ENCODE measurements around the gene GORAB. TPM values are rescaled to one million over a fixed set of nuclear protein-coding genes. Genes with fewer than 3 reads are reported as not detected.

GORAB gene
- total and polyA plus RNA-seq, 2 donors (not counting 3 experiments of a cell fraction or from before 2014, with no cell fraction given), result 4.4 to 6.4 TPM

DNA sequence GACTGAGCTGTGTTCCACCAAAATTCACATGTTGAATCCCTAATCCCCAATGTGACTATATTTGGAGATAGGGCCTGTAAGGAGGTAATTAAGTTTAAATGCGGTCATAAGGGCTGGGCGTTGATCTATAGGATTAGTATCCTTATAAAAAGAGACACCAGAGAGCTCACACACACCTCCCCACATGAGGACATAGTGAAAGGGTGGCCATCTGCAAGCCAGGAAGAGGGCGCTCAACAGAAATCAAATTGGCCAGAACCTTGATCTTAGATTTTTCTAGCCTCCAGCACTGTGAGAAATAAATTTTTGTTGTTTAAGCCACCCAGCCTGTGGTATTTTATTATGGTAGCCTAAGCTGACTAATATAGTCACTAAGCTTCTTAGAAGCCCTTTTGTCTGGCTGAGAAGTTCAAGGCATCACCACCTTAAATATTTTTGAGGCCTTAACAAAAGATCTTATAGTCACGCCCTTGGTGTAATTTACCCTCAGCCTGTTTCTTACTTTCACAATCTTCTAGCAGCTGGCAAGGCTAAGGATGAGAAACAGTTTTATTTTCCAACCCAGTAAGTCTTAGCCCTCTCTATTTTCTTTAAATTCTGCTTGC, 28.8 kb downstream of the GORAB start:
- no peak overlapping the region for H3K27ac ChIP-seq (ENCODE audit: insufficient read depth, low read depth, low read length)
- CTCF ChIA-PET, result no interaction called here
- dilution Hi-C loops (cut with MboI; ENCODE audit: extremely low pct_ligation_motif_present, low sequenced_read_pairs), result no loop called here

More for the DNA sequence above, 28.8 kb downstream of the GORAB start:
- H3K4me3 ChIP-seq (replicated peaks in 1 of 3; ENCODE audit: insufficient read depth in 1 of 3, low read depth in 1 of 3, low read length in 3 of 3), result no peak overlapping the region
- H3K4me1 ChIP-seq (ENCODE audit: control insufficient read depth, extremely low read depth, insufficient read depth, low read length), result peaks cover 21% of the 10 kb centered on the region
- no peaks in the 10 kb centered on the region for H3K9me1 ChIP-seq (replicated peaks; ENCODE audit: control insufficient read depth, extremely low read depth, insufficient read depth, low read length)
- POLR2A ChIA-PET, result no interaction called here
- no peaks in the 10 kb centered on the region for H3K9me3 ChIP-seq (replicated peaks; ENCODE audit: control insufficient read depth, insufficient read depth, low read length)
- TF ChIP-seq FOS (IDR thresholded peaks at IDR 0.05; ENCODE audit: borderline replicate concordance, insufficient read depth, low read length) (no peak), GATA2 (IDR thresholded peaks at IDR 0.05; ENCODE audit: insufficient read depth, insufficient read length, low read depth, low read length) (no peak), CTCF (IDR thresholded peaks at IDR 0.05; ENCODE audit: extremely low read depth in 1 of 2, insufficient read depth in 1 of 2, low read depth in 1 of 2, low read length in 2 of 2) (no peak), POLR2AphosphoS5 (IDR thresholded peaks at IDR 0.05; ENCODE audit: insufficient read depth, low read depth, low read length) (no peak), MYC (IDR thresholded peaks at IDR 0.05; ENCODE audit: low read depth, low read length) (no peak), POLR2A (IDR thresholded peaks at IDR 0.05; ENCODE audit: low read depth, low read length) (no peak), EZH2 (IDR thresholded peaks at IDR 0.05; ENCODE audit: borderline replicate concordance, low read depth, low read length, severe bottlenecking) (no peak), JUN (IDR thresholded peaks at IDR 0.05; ENCODE audit: borderline replicate concordance, insufficient read depth, insufficient read length, low read depth) (no peak)
- TF ChIP-seq, protein P1, sequence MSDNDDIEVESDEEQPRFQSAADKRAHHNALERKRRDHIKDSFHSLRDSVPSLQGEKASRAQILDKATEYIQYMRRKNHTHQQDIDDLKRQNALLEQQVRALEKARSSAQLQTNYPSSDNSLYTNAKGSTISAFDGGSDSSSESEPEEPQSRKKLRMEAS (IDR thresholded peaks at IDR 0.05; ENCODE audit: insufficient read depth, insufficient read length), result no peak
- intact Hi-C loops (cut with micrococcal nuclease), result no loop called here
- no peaks in the 10 kb centered on the region for H4K20me1 ChIP-seq (replicated peaks; ENCODE audit: control insufficient read depth, extremely low read depth, insufficient read depth, low read length)
- H3K36me3 ChIP-seq (ENCODE audit: control insufficient read depth in 2 of 2, extremely low read depth in 1 of 2, insufficient read depth in 2 of 2, low read length in 2 of 2), result no peaks in the 10 kb centered on the region
- H3K9ac ChIP-seq (replicated peaks; ENCODE audit: extremely low read depth, insufficient read depth, low read length), result no peak overlapping the region
- H3K79me2 ChIP-seq (ENCODE audit: control insufficient read depth, insufficient read depth, low read length), result no peaks in the 10 kb centered on the region
- FAIRE-seq (no peak), DNase-seq (ENCODE audit: low read depth, low spot score) (no peak)
- H3K4me2 ChIP-seq (ENCODE audit: insufficient read depth, low read length), result no peak overlapping the region
- no TSS peak for BruUV-seq (replicated peaks)
- H3K27me3 ChIP-seq (ENCODE audit: control insufficient read depth in 2 of 2, insufficient read depth in 2 of 2, low read length in 2 of 2), result no peaks in the 10 kb centered on the region
- H2AFZ ChIP-seq (ENCODE audit: low read depth, low read length), result no peak overlapping the region

Measured in endothelial cell of umbilical vein (primary cell).